Right cardiac atrium (tissue), 5 donors: Measurements from ENCODE around the gene EPM2AIP1. TPM values are rescaled to one million over a fixed set of nuclear protein-coding genes. Genes with fewer than 3 reads are reported as not detected.
A peak's percentile ranks its signal among the peaks of the same experiment; 100 is the strongest.
"Not testable (repeated sequence)": the region's sequence is repeated elsewhere in the genome, so short reads cannot be mapped to it uniquely, and the experiment has no call there.

ENCODE experiments used
- ATAC-seq, 2 donors: fragments of 200-7000 bp; cut with Tn5 transposase; one replicate each; pipeline versions ENCODE4 v1.8.0 to v1.9.1; 2020; ENCODE audit warnings: moderate library complexity in 2 of 2, mild to moderate bottlenecking in 1 of 2
- DNase-seq, 3 donors: peaks; one replicate each; pipeline ENCODE4 v3.0.0-alpha.2; 2020
- H3K27ac ChIP-seq: one replicate; pipeline ENCODE4 v1.5.1; 2013; ENCODE audit warnings: mild to moderate bottlenecking, low read length, control low read depth, moderate library complexity
- H3K27me3 ChIP-seq: one replicate; pipeline ENCODE4 v1.6.1; 2013; ENCODE audit not compliant: control insufficient read depth, insufficient read depth
- H3K4me1 ChIP-seq: one replicate; pipeline ENCODE4 v1.6.1; 2013; ENCODE audit warnings: low read length; ENCODE audit not compliant: control insufficient read depth, insufficient read depth
- H3K4me3 ChIP-seq: one replicate; pipeline ENCODE4 v1.5.1; 2013; ENCODE audit warnings: low read length, control low read depth
- H3K9me3 ChIP-seq: one replicate; pipeline ENCODE4 v1.6.1; 2013; ENCODE audit warnings: low read length; ENCODE audit not compliant: control insufficient read depth
- WGBS: extraction: QIAGEN DNeasy Blood & Tissue Kit; methylation state at CpG from one replicate; pipeline ENCODE4 v1.1.7; 2013; 5-methylcytosine and 5-hydroxymethylcytosine counted together
- intact Hi-C, 4 donors: fragments of 100-400 bp; cut with DNase I; formaldehyde crosslinking; loops; one replicate each; pipeline versions ENCODE4 v1.11.0 to v1.14.0; 2022 to 2023
- polyA plus RNA-seq: library from polyadenylated mRNA; stranded (reverse); fragments of 200-250 nt; gene quantifications from one replicate; pipeline ENCODE4 v1.2.3, GENCODE V29; 2013
- total RNA-seq, 4 donors: library from RNA; stranded (reverse); fragmentation: NEBNext Ultra II Directional; extraction: Animal tissue kit (Norgen Biotek cat#: 25700); gene quantifications; one replicate each; pipeline ENCODE4 v1.2.1, GENCODE V29; 2021
- donor health status: healthy with polysubstance abuse.
- donor health status: DM: no; HTN: yes; CAD: no.
- donor health status: DM: no; HTN: no; CAD: no.
- donor health status: DM: no; HTN: yes; CAD: no; lungs with severe emphysema.
- donor health status: DM: yes; HTN: yes; CAD: no.

Gene EPM2AIP1
- total and polyA plus RNA-seq, 5 donors: 11.0 to 23.0 (median 21.8) TPM

DNA sequence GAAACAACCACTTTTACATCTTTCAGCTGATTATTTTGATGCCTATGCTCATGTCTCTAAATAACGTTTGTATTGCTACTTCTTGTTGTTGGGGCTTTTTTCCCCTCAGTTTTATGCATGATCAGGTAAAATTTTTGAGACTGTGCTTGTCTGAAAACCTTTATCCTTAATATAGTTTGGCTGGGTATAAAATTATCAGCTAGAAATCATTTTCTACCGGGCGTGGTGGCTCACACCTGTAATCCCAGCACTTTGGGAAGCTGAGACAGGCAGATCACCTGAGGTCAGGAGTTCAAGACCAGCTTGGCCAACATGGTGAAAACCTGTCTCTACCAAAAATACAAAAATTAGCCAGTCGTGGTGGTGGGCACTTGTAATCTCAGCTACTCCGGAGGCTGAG lies 45.1 kb downstream of the EPM2AIP1 start:
- 86% methylated on average over 5 of the region's 5 CpGs for WGBS
- H3K9me3 ChIP-seq, DNase-seq, H3K27me3 ChIP-seq, H3K27ac ChIP-seq, intact Hi-C loops, ATAC-seq, H3K4me1 ChIP-seq, H3K4me3 ChIP-seq: not testable (repeated sequence)

GRCh38 chr3:36945333-36945980 lies 47.5 kb downstream of the EPM2AIP1 start:
- Histone ChIP-seq H3K27me3 (no peaks in the 10 kb centered on the region), H3K4me1 (no peaks in the 10 kb centered on the region), H3K4me3 (peak overlapping the region; percentile 80), H3K27ac (no peak overlapping the region), H3K9me3 (no peaks in the 10 kb centered on the region)
- DNase-seq (no peak), ATAC-seq (no peak)
- intact Hi-C loops: no loop called here
- 79% methylated on average over 28 of the region's 28 CpGs for WGBS

DNA sequence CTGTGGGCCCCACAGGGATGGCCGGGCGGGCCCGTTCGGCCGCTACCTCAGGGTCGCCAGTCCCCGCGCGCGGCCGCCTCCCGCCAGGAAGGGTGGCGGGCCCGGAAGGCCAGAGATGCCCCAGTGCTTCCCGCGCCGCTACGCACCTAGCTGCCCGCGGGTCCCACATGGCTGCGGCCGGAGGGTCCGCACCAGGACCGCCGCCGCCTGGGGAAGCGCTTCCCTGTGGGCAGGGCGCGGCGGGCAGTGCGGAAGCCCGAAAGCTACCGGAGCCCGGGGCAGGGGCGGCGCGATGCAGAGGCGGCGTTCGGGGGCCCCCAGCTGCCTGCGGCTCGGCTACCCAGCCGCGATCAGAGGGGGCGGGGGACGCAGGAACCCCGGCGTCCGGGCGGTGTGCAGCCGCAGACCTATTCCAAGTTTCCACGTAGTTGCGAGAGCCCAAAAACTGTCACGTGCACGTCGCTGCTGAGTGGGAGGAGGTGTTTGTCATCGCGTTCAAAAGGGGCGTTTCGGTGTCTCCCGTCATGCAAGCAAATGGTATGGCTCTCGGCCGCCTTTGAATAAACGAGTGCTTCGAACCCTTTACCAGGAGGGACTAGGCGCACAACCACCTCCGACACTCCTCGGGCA lies 48.2 kb downstream of the EPM2AIP1 start, which contains the start of gene TRANK1:
Gene TRANK1, minus strand, starts transcription at position 414 of the 630 bp plus-strand sequence. Its CDS starts 245 bp downstream, at position 169.
- peak within 1 kb of the TSS; percentile 80 for H3K4me3 ChIP-seq
- WGBS: 1% methylated on average over 68 of the region's 68 CpGs
- no peaks in the 10 kb centered on the region for H3K9me3 ChIP-seq
- ATAC-seq (peak; percentile 77), DNase-seq (peak; percentile 72 to 88 (median 86))
- no peaks in the 10 kb centered on the region for H3K27me3 ChIP-seq
- intact Hi-C loops: no loop called here
- peak within 1 kb of the TSS; percentile 22 for H3K27ac ChIP-seq
- no peaks in the 10 kb centered on the region for H3K4me1 ChIP-seq

- ATAC-seq (peak; percentile 82 to 85), DNase-seq (peak; percentile 76 to 85 (median 84))
- under 1% methylated on average over 56 of the region's 56 CpGs for WGBS
- no peaks in the 10 kb centered on the region for H3K27me3 ChIP-seq
- intact Hi-C loops: no loop called here
- H3K4me3 ChIP-seq: peak overlapping the region; percentile 80
- H3K9me3 ChIP-seq: no peaks in the 10 kb centered on the region
- no peaks in the 10 kb centered on the region for H3K4me1 ChIP-seq
- H3K27ac ChIP-seq: peak overlapping the region; percentile 22
Measured at GRCh38 chr3:36944012-36944640, 48.8 kb downstream of the EPM2AIP1 start.

GRCh38 chr3:36943601-36944000 lies 49.3 kb downstream of the EPM2AIP1 start:
- H3K4me1 ChIP-seq: no peaks in the 10 kb centered on the region
- ATAC-seq (no peak), DNase-seq (no peak)
- 17% methylated on average over 10 of the region's 10 CpGs for WGBS
- intact Hi-C loops: no loop called here
- no peaks in the 10 kb centered on the region for H3K9me3 ChIP-seq
- no peak overlapping the region for H3K27ac ChIP-seq
- peak overlapping the region; percentile 80 for H3K4me3 ChIP-seq
- no peaks in the 10 kb centered on the region for H3K27me3 ChIP-seq

DNA sequence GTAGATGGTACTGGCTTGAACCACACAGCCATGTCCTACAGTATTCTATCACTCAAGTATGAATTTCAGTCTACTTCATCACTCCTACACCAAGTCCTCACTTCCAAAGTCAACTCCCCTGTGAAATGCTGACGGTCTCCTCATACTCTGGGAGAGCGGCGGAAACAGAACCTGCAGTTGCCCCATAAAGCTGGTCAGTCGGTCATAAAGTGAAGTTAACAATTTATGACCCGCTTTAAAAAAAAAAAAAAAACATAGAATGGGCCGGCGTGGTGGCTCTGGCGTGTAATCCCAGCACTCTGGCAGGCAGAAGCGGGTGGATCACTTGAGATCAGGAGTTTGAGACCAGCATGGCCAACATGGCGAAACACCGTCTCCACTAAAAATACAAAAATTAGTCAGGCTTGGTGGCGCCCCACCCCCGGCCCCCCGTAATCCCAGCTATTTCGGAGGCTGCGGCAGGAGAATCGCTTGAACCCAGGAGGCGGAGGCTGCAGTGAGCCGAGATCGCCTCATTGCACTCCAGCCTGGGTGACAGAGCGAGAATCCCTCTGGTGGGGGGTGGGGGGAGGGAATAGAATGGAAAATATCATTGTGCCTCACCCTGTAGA lies 50.2 kb downstream of the EPM2AIP1 start:
- no peak for DNase-seq
- 97% methylated on average over 21 of the region's 21 CpGs for WGBS
- no peak overlapping the region for H3K4me3 ChIP-seq
- intact Hi-C loops: no loop called here
- no peaks in the 10 kb centered on the region for H3K4me1 ChIP-seq
- H3K27me3 ChIP-seq: no peaks in the 10 kb centered on the region
- ATAC-seq: no peak
- no peak overlapping the region for H3K27ac ChIP-seq
- no peaks in the 10 kb centered on the region for H3K9me3 ChIP-seq

- H3K9me3 ChIP-seq: no peaks in the 10 kb centered on the region
- H3K27ac ChIP-seq: no peak overlapping the region
- H3K27me3 ChIP-seq: no peaks in the 10 kb centered on the region
- DNase-seq (no peak), ATAC-seq (no peak)
- WGBS: 53% methylated on average over 3 of the region's 3 CpGs
- intact Hi-C loops: no loop called here
- no peaks in the 10 kb centered on the region for H3K4me1 ChIP-seq
- no peak overlapping the region for H3K4me3 ChIP-seq
Measured at GRCh38 chr3:36941658-36942057, 51.3 kb downstream of the EPM2AIP1 start.

- DNase-seq: no peak
- 79% methylated on average over 2 of the region's 2 CpGs for WGBS
- ATAC-seq: no peak
- H3K4me3 ChIP-seq: no peak overlapping the region
- H3K4me1 ChIP-seq: no peaks in the 10 kb centered on the region
- H3K9me3 ChIP-seq: no peaks in the 10 kb centered on the region
- H3K27ac ChIP-seq: no peak overlapping the region
- no peaks in the 10 kb centered on the region for H3K27me3 ChIP-seq
- intact Hi-C loops: no loop called here
Measured at GRCh38 chr3:36941162-36941561, 51.8 kb downstream of the EPM2AIP1 start.

- DNase-seq: no peak
- Histone ChIP-seq H3K27ac (no peak overlapping the region), H3K27me3 (no peaks in the 10 kb centered on the region), H3K4me3 (no peak overlapping the region), H3K4me1 (no peaks in the 10 kb centered on the region), H3K9me3 (no peaks in the 10 kb centered on the region)
- whole genome bisulfite sequencing: 93% methylated on average over 1 of the region's 1 CpG
- intact Hi-C loops: no loop called here
- ATAC-seq: no peak
Measured at GRCh38 chr3:36937492-36937891, 55.4 kb downstream of the EPM2AIP1 start.
